ENCODE measurements around the gene PIANP.
"Not testable (repeated sequence)": the region's sequence is repeated elsewhere in the genome, so short reads cannot be mapped to it uniquely, and the experiment has no call there.

PIANP gene

DNA sequence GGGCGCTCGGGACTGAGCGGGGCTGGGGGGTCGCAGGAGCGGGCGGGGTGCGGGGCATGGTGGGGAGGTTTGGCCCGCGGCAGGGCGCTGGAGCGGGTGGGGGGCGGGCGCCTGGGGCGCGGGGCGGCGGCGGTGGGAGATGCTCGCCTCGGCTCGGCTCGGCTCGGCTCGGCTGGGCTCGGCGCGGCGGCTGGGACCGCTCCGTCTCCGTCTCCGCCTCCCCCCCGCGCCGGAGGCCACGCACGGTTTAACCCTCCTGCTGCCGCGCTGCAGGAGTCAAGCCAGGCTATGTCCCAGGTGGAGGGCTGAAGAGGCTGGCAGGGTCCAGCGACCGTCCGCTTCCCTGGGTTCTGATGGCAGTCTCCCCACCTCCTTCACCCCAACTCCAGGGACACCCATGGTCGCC is at the start of gene PIANP:
TSS of gene PIANP (minus strand) at position 170 of the 406 bp plus-strand sequence. CDS start 2,754 bp downstream, outside the sequence.
- DNase-seq (ENCODE audit: low spot score), result peak; percentile 57

DNA sequence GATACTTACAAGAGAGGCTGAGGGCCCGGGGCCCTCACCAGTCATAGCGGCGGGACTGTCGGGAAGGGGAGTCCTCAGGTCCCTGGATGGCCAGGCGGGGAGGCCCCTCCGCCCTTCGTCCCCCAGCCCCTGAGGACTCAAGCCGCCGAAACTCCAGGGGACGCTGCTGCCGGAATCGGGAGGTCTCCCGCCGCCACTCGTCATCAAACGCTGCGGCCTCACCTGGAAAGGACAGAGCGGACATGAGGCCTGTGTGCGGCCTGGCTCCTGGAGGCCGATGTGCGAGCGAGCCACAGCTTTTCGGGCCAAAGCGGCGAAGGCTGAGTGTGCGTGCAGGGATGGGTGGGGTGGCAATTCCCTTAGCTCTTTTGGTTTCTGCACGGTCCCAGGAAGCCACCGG is 48.1 kb upstream of the PIANP start:
- no peak for DNase-seq (ENCODE audit: low spot score)

GRCh38 chr12:6747216-6747615 is 46.6 kb upstream of the PIANP start:
- no peak for DNase-seq (ENCODE audit: low spot score)

- DNase-seq (ENCODE audit: low spot score), result no peak
These were observed 45.3 kb upstream of the PIANP start for GRCh38 chr12:6745741-6746525.

GRCh38 chr12:6743300-6743699 is 42.7 kb upstream of the PIANP start:
- DNase-seq (ENCODE audit: low spot score), result not testable (repeated sequence)

- DNase-seq (ENCODE audit: low spot score), result no peak
These were observed 42.2 kb upstream of the PIANP start for GRCh38 chr12:6742834-6743233.

DNA sequence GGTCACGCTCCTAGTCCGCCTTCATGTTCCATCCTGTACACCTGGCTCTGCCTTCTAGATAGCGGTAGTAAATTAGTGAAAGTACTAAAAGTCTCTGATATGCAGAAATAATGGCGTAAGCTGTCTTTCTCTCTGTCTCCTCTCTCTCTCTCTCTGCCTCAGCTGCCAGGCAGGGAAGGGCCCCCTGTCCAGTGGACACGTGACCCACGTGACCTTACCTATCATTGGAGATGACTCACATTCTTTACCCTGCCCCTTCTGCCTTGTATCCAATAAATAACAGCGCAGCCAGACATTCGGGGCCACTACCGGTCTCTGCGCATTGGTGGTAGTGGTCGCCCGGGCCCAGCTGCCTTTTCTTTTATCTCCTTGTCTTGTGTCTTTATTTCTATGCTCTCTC is 41.5 kb upstream of the PIANP start:
- DNase-seq (ENCODE audit: low spot score), result not testable (repeated sequence)

GRCh38 chr12:6736754-6737153 is 36.1 kb upstream of the PIANP start:
- no peak for DNase-seq (ENCODE audit: low spot score)

GRCh38 chr12:6735448-6736191 is 35.0 kb upstream of the PIANP start:
- DNase-seq (ENCODE audit: low spot score), result peak; percentile 89

DNA sequence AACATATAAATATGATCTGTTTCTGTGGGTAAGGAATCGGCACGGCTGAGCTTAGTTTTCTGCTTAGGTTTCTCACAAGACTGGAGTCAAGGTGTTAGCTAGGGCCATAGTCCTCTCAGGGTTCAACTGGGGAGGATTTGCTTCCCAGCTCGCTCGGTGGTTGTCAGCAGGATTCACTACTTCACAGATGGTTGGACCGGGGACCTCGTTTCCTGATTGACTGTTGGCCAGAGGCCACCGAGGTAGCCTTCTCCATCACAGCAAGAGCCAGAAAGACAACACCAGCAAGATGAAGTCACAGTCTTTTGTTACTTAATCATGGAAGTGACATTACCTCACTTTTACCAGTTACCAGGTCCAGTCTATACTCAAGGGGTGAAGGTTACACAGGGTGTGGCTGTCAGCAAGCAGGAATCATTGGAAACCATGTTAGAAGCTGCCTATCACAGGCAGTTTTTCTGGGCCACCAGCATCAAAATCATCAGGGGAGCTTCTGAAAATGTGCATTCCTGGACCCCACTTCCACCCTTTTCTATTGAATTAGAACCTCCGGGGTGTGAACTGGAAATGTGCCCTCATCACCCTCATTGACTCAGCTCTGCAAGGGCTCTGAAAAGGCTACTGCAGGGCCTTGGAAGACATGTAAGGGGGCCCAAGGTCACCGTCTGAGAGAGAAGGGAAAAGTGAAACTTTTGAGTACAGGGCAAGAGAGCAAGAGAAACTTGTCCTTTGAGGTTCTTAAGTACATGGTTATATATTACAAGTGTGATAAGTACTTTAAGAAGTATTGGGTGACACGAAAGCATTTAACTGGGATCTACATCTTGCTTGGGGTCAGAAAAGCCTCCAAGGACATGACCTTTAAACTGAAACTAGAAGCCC is 34.1 kb upstream of the PIANP start:
- peak; percentile 86 for DNase-seq (ENCODE audit: low spot score)

DNA sequence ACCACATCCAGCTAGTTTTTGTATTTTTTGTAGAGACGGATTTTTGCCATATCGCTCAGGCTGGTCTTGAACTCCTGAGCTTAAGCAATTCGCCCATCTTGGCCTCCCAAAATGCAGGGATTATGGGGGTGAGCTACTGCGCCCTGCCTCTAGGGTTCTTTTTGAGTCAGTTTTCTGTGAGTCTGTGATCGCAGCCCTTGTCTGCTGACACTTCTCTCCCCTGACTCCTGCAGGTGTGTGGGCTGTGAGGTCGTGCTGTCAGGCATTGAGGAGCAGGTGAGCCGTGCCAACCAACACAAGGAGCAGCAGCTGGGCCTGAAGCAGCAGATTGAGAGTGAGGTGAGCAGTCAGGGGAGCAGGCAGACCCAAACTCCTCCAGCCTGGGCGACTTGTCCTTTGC is 29.6 kb upstream of the PIANP start:
- DNase-seq (ENCODE audit: low spot score), result no peak

GRCh38 chr12:6729186-6729585 is 28.6 kb upstream of the PIANP start:
- DNase-seq (ENCODE audit: low spot score), result no peak

GRCh38 chr12:6725350-6725749 is 24.7 kb upstream of the PIANP start:
- DNase-seq (ENCODE audit: low spot score), result no peak

DNA sequence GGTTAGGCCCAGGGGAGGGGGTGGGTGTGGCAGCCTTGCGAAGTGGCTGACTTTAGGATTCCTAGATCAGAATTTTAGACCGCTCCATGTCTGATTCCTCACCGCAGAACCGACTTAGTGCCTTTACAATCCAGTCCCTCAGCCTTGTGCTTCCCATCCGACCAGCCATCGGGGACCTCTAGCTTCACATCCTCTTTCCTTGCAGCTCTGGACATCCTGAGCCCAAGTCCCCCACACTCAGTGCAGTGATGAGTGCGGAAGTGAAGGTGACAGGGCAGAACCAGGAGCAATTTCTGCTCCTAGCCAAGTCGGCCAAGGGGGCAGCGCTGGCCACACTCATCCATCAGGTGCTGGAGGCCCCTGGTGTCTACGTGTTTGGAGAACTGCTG is 23.8 kb upstream of the PIANP start:
- no peak for DNase-seq (ENCODE audit: low spot score)

DNA sequence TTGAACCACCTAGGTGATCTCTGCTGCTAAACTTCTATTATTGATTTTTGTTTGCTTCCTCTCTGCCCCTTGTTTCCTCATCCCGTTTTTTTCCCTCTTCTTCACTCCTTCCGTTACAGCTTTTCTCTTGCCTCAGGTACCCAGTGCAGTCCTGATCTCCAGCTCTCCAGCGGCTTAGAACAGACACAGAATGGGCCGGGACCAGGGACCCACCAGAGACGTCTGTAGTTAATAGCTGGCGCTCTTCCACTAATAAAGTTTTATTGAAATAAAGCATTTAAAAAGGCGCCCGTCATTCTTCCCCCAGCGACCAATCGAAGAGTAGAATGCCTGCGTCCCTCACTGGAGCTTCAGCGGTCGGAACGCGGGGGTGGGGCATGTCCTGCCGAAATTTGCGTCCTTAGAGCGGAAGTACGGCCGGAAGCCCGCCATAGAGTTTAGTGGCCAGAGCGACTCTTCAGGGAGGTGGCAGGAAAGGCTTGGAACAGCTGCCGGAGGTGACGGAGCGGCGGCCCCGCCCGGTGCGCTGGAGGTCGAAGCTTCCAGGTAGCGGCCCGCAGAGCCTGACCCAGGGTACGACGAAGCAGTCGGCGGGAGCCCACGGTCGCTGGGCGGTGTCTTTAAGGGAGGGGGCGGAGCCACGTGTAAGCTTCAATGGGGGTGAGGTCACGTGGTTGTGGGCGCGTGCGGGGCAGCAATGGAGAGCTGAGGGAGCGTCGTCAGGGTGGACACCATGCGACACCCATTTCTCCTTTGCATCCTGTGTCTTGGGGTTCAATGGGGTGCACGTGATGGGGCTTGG is 23.2 kb upstream of the PIANP start, which contains the start of gene COPS7A:
TSS of gene COPS7A (plus strand) at position 440 of the 802 bp plus-strand sequence. CDS start 611 bp downstream, outside the sequence.
- DNase-seq (ENCODE audit: low spot score), result peak; percentile 99

DNA sequence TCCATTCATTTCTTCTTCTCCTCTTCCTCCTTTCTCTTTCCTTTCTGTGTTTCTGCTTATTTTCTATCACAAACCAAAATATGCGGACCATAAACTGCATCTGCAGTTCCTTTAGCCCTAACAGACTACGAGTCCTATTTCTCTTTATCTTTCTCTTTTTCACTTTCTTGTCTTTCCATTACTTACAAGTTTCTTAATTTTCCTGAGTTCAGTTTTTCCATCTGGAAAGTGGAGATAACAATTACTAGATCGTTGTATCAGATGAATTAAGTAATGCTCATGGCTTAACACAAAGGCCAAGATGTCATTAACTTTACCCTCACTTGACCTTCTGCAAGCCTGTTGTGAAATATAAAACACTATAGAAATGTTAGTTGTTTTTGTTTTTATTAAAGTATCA is 22.2 kb upstream of the PIANP start:
- DNase-seq (ENCODE audit: low spot score), result no peak

GRCh38 chr12:6716874-6717437 is 16.3 kb upstream of the PIANP start:
- no peak for DNase-seq (ENCODE audit: low spot score)

DNA sequence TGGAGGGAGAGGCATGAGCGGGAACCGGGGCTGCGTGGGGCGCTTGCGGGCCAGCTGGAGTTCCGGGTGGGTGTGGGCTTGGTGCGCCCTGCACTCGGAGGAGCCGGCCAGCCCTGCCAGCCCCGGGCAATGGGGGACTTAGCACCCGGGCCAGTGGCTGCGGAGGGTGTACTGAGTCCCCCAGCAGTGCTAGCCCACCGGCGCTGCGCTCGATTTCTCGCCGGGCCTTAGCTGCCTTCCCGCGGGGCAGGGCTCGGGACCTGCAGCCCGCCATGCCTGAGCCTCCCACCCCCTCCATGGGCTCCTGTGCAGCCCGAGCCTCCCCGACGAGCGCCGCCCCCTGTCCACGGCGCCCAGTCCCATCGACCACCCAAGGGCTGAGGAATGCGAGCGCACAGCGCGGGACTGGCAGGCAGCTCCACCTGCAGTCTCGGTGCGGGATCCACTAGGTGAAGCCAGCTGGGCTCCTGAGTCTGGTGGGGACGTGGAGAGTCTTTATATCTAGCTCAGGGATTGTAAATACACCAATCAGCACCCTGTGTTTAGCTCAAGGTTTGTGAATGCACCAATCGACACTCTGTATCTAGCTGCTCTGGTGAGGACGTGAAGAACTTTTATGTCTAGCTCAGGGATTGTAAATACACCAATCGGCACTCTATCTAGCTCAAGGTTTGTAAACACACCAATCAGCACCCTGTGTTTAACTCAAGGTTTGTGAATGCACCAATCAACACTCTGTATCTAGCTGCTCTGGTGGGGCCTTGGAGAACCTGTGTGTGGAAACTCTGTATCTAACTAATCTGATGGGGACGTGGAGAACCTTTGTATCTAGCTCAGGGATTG is 15.6 kb upstream of the PIANP start:
- not testable (repeated sequence) for DNase-seq (ENCODE audit: low spot score)

- DNase-seq (ENCODE audit: low spot score), result no peak
These were observed 8.4 kb upstream of the PIANP start for GRCh38 chr12:6708960-6709394.

DNA sequence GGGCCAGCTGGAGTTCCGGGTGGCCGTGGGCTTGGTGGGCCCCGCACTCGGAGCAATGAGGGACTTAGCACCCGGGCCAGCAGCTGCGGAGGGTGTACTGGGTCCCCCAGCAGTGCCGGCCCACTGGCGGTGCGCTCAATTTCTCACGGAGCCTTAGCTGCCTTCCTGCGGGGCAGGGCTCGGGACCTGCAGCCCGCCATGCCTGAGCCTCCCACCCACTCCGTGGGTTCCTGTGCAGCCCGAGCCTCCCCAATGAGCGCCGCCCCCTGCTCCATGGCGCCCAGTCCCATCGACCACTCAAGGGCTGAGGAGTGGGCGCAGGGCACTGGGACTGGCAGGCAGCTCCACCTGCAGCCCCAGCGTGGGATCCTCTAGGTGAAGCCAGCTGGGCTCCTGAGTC is 7.7 kb upstream of the PIANP start:
- not testable (repeated sequence) for DNase-seq (ENCODE audit: low spot score)
